Cardiac fibroblast (primary cell): ENCODE data around the gene DIS3L.
"Not testable (repeated sequence)": the region's sequence is repeated elsewhere in the genome, so short reads cannot be mapped to it uniquely, and the experiment has no call there.

ENCODE experiments used
- DNase-seq, 2 donors: peaks; one replicate each; pipeline versions ENCODE4 v3.0.0 to v3.0.0-alpha.2; 2010; ENCODE audit warnings: low read depth in 2 of 2
- H3K4me3 ChIP-seq, 2 donors: replicated peaks in 1 of 2; 1 replicate in 1 of 2; 2 replicates in 1 of 2; pipeline ENCODE4 v1.5.1; 2011; ENCODE audit warnings: low read depth in 2 of 2, low read length in 2 of 2, mild to moderate bottlenecking in 2 of 2, moderate library complexity in 1 of 2
- CTCF ChIP-seq: IDR thresholded peaks from one replicate; pipeline ENCODE4 v1.5.1; 2011; ENCODE audit warnings: low read depth, mild to moderate bottlenecking, low read length, inconsistent platforms

Gene DIS3L

GRCh38 chr15:66369773-66370651 lies 76.6 kb downstream of the DIS3L start:
- peak; percentile 41 to 74 for DNase-seq
- peak overlapping the region; percentile 22 to 36 for H3K4me3 ChIP-seq
- TF ChIP-seq CTCF: no peak

GRCh38 chr15:66374179-66374578 lies 80.8 kb downstream of the DIS3L start:
- TF ChIP-seq CTCF: no peak
- DNase-seq: no peak

GRCh38 chr15:66378814-66379430 lies 85.6 kb downstream of the DIS3L start:
- no peak for DNase-seq
- no peak for TF ChIP-seq CTCF
- H3K4me3 ChIP-seq: no peak overlapping the region

More at GRCh38 chr15:66374179-66374578, 80.8 kb downstream of the DIS3L start:
- no peak overlapping the region for H3K4me3 ChIP-seq

- not testable (repeated sequence) for DNase-seq, H3K4me3 ChIP-seq
Observed at GRCh38 chr15:66381376-66381775, 88.0 kb downstream of the DIS3L start.
